ENCODE data around the gene LRRC75A. TPM values are rescaled to one million over a fixed set of nuclear protein-coding genes. Genes with fewer than 3 reads are reported as not detected.

Gene LRRC75A
- total and polyA plus RNA-seq, 2 of the 13 experiments (the other 11 are each of a cell fraction or from before 2014, with no cell fraction given), result 0.03 TPM; not detected in 1

- TF ChIP-seq XRCC5 (optimal IDR thresholded peaks at IDR 0.05; ENCODE audit: low read length) (peak; percentile 80), SP4 (CRISPR knock-in tag; IDR thresholded peaks at IDR 0.05) (no peak), LCORL (IDR thresholded peaks at IDR 0.05) (no peak), LCORL (CRISPR knock-in tag; IDR thresholded peaks at IDR 0.05) (peak; percentile 63), GABPB1 (CRISPR knock-in tag; IDR thresholded peaks at IDR 0.05) (no peak; the same call in 1 of the 2 replicates), HNRNPK (IDR thresholded peaks at IDR 0.05; ENCODE audit: low read depth, low read length, poor library complexity, severe bottlenecking) (no peak), RAD21 (CRISPR knock-in tag; IDR thresholded peaks at IDR 0.05) (peak; percentile 92), MYNN (CRISPR knock-in tag; IDR thresholded peaks at IDR 0.05; ENCODE audit: low read depth) (no peak), NCOA2 (CRISPR knock-in tag; IDR thresholded peaks at IDR 0.05) (0 out of 2 replicates have a peak, but pooled peaks have one; percentile 21), DNMT1 (CRISPR knock-in tag; IDR thresholded peaks at IDR 0.05) (no peak), MBD4 (IDR thresholded peaks at IDR 0.05; ENCODE audit: borderline replicate concordance, low read length) (no peak), ZNF776 (CRISPR knock-in tag; IDR thresholded peaks at IDR 0.05) (no peak), ETV5 (CRISPR knock-in tag; IDR thresholded peaks at IDR 0.05; ENCODE audit: borderline replicate concordance) (peak; percentile 57; the same call in 1 of the 2 replicates), JUN (CRISPR knock-in tag; IDR thresholded peaks at IDR 0.05) (no peak), FUBP1 (CRISPR knock-in tag; IDR thresholded peaks at IDR 0.05; ENCODE audit: borderline replicate concordance) (no peak)
- TF ChIP-seq, protein P1, sequence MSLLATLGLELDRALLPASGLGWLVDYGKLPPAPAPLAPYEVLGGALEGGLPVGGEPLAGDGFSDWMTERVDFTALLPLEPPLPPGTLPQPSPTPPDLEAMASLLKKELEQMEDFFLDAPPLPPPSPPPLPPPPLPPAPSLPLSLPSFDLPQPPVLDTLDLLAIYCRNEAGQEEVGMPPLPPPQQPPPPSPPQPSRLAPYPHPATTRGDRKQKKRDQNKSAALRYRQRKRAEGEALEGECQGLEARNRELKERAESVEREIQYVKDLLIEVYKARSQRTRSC (CRISPR knock-in tag; IDR thresholded peaks at IDR 0.05; ENCODE audit: low read depth), result no peak
- TF ChIP-seq, protein P2, sequence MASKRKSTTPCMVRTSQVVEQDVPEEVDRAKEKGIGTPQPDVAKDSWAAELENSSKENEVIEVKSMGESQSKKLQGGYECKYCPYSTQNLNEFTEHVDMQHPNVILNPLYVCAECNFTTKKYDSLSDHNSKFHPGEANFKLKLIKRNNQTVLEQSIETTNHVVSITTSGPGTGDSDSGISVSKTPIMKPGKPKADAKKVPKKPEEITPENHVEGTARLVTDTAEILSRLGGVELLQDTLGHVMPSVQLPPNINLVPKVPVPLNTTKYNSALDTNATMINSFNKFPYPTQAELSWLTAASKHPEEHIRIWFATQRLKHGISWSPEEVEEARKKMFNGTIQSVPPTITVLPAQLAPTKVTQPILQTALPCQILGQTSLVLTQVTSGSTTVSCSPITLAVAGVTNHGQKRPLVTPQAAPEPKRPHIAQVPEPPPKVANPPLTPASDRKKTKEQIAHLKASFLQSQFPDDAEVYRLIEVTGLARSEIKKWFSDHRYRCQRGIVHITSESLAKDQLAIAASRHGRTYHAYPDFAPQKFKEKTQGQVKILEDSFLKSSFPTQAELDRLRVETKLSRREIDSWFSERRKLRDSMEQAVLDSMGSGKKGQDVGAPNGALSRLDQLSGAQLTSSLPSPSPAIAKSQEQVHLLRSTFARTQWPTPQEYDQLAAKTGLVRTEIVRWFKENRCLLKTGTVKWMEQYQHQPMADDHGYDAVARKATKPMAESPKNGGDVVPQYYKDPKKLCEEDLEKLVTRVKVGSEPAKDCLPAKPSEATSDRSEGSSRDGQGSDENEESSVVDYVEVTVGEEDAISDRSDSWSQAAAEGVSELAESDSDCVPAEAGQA (IDR thresholded peaks at IDR 0.05; ENCODE audit: low read depth), result no peak
- TF ChIP-seq, protein P2 (CRISPR knock-in tag; IDR thresholded peaks at IDR 0.05; ENCODE audit: borderline replicate concordance), result no peak
Observed at GRCh38 chr17:16521070-16521727, 29.2 kb upstream of the LRRC75A start (continued).
